ENCODE results near the gene GPC6. TPM values are rescaled to one million over a fixed set of nuclear protein-coding genes. Genes with fewer than 3 reads are reported as not detected.

GPC6 gene
- total RNA-seq, 2 donors from 2014 or later = 3.4 to 5.3 TPM

- Histone ChIP-seq H3K36me3 (no peaks in the 10 kb centered on the region), H3K27me3 (replicated peaks; ENCODE audit: insufficient read depth) (no peaks in the 10 kb centered on the region), H3K4me1 (replicated peaks) (no peaks in the 10 kb centered on the region), H3K27ac (no peak overlapping the region), H3K4me3 (no peak overlapping the region), H3K9me3 (no peaks in the 10 kb centered on the region)
- intact Hi-C loops (cut with DNase I) = no loop called here
- TF ChIP-seq POLR2AphosphoS5 (IDR thresholded peaks at IDR 0.05) = no peak
- TF ChIP-seq POLR2A (IDR thresholded peaks at IDR 0.05) = no peak
- no peak for DNase-seq (ENCODE audit: low spot score)
Measured at GRCh38 chr13:93660391-93661063, 433.9 kb downstream of the GPC6 start.

DNA sequence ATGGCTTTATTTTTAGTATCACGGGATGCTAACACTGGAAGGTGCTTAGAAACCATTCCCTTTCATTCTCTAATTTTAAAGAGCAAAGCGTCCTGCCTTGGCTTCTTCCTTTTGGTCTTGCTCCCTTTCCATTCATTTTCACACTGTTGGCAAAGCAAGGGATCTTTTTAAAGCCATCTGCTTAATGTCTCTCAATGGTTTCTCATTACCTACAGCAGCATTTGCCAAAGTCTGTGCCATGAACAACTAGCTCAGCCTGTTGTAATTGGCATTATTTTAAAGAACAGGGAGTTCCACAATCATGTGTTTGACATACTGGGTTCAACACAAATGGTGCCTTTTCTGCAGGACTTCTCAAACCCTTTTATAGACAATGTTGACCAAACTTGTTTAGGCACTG, 444.3 kb downstream of the GPC6 start:
- Histone ChIP-seq H3K36me3 (no peaks in the 10 kb centered on the region), H3K4me3 (no peak overlapping the region), H3K27me3 (replicated peaks; ENCODE audit: insufficient read depth) (no peaks in the 10 kb centered on the region), H3K27ac (no peak overlapping the region), H3K4me1 (replicated peaks) (no peaks in the 10 kb centered on the region), H3K9me3 (no peaks in the 10 kb centered on the region)
- 39% methylated on average over 2 of the region's 2 CpGs for WGBS
- TF ChIP-seq POLR2A (IDR thresholded peaks at IDR 0.05) = no peak
- TF ChIP-seq POLR2AphosphoS5 (IDR thresholded peaks at IDR 0.05) = no peak
- TF ChIP-seq, protein P1, sequence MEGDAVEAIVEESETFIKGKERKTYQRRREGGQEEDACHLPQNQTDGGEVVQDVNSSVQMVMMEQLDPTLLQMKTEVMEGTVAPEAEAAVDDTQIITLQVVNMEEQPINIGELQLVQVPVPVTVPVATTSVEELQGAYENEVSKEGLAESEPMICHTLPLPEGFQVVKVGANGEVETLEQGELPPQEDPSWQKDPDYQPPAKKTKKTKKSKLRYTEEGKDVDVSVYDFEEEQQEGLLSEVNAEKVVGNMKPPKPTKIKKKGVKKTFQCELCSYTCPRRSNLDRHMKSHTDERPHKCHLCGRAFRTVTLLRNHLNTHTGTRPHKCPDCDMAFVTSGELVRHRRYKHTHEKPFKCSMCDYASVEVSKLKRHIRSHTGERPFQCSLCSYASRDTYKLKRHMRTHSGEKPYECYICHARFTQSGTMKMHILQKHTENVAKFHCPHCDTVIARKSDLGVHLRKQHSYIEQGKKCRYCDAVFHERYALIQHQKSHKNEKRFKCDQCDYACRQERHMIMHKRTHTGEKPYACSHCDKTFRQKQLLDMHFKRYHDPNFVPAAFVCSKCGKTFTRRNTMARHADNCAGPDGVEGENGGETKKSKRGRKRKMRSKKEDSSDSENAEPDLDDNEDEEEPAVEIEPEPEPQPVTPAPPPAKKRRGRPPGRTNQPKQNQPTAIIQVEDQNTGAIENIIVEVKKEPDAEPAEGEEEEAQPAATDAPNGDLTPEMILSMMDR (IDR thresholded peaks at IDR 0.05) = no peak
- intact Hi-C loops (cut with DNase I) = no loop called here
- no peak for DNase-seq (ENCODE audit: low spot score)

DNA sequence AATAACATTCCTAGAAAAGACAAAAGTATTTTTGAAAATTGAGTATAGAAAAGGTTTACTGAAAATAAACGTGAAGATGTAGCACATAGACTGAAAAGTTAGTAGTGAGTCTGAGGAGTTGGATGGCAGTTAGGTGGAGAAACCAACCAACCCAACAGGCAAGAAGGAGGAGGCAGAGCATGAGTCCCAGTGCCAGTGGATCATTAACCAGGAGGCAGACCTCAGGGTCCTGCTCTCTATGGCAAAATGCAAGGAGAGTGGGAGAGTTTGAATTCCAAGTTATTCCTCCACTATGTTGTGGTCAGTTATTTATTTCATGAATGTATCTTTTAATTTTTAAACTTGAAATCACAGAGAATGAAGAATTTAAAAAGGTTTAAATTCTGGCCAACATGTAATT, 446.4 kb downstream of the GPC6 start:
- DNase-seq (ENCODE audit: low spot score) = no peak
- Histone ChIP-seq H3K4me1 (replicated peaks) (no peaks in the 10 kb centered on the region), H3K27me3 (replicated peaks; ENCODE audit: insufficient read depth) (no peaks in the 10 kb centered on the region), H3K4me3 (no peak overlapping the region), H3K27ac (no peak overlapping the region), H3K9me3 (no peaks in the 10 kb centered on the region), H3K36me3 (no peaks in the 10 kb centered on the region)
- TF ChIP-seq, protein P1 (IDR thresholded peaks at IDR 0.05) = no peak
- TF ChIP-seq POLR2AphosphoS5 (IDR thresholded peaks at IDR 0.05) = no peak
- TF ChIP-seq POLR2A (IDR thresholded peaks at IDR 0.05) = no peak
- WGBS = 85% methylated on average over 1 of the region's 1 CpG
- intact Hi-C loops (cut with DNase I) = no loop called here

GRCh38 chr13:93673885-93674284, 447.3 kb downstream of the GPC6 start:
- Histone ChIP-seq H3K36me3 (no peaks in the 10 kb centered on the region), H3K4me1 (replicated peaks) (no peaks in the 10 kb centered on the region), H3K27ac (no peak overlapping the region), H3K27me3 (replicated peaks; ENCODE audit: insufficient read depth) (no peaks in the 10 kb centered on the region), H3K4me3 (no peak overlapping the region), H3K9me3 (no peaks in the 10 kb centered on the region)
- TF ChIP-seq, protein P1 (IDR thresholded peaks at IDR 0.05) = no peak
- no peak for TF ChIP-seq POLR2AphosphoS5 (IDR thresholded peaks at IDR 0.05)
- intact Hi-C loops (cut with DNase I) = no loop called here
- WGBS = 83% methylated on average over 3 of the region's 3 CpGs
- DNase-seq (ENCODE audit: low spot score) = no peak

DNA sequence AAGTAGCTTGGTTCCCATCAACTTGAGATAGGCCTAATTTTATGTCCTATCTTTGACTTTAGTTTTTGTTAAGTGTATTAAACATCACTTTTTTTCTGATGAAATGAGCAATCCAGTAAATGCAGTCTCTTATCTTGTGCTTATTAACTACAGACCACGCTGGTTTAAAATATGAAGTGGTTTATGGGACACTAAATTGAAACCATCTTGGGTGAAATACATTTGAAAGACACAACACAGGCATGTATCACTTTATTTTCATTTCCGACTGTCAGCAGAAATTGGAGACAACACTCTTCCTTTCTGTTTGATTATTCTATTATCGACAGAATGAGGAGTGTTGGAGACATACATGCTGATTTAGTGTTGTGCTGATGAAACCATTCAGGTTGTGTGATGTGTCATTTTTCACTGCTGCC, 447.7 kb downstream of the GPC6 start:
- Histone ChIP-seq H3K4me1 (replicated peaks) (no peaks in the 10 kb centered on the region), H3K36me3 (no peaks in the 10 kb centered on the region), H3K27ac (no peak overlapping the region), H3K4me3 (no peak overlapping the region), H3K27me3 (replicated peaks; ENCODE audit: insufficient read depth) (no peaks in the 10 kb centered on the region), H3K9me3 (no peaks in the 10 kb centered on the region)
- DNase-seq (ENCODE audit: low spot score) = no peak
- TF ChIP-seq, protein P1 (IDR thresholded peaks at IDR 0.05) = no peak
- TF ChIP-seq POLR2A (IDR thresholded peaks at IDR 0.05) (no peak), POLR2AphosphoS5 (IDR thresholded peaks at IDR 0.05) (no peak)
- intact Hi-C loops (cut with DNase I) = no loop called here
- WGBS = 65% methylated on average over 3 of the region's 3 CpGs
